ENCODE results near the gene CFAP97. TPM values are rescaled to one million over a fixed set of nuclear protein-coding genes. Genes with fewer than 3 reads are reported as not detected.
"Not testable (repeated sequence)": the region's sequence is repeated elsewhere in the genome, so short reads cannot be mapped to it uniquely, and the experiment has no call there.

CFAP97 gene
- total RNA-seq, 1 experiment from 2014 or later = 19.6 TPM

- DNase-seq (ENCODE audit: low read depth) = peak; percentile 3
Observed at GRCh38 chr4:185201977-185202962, 1.5 kb downstream of the CFAP97 start.

- DNase-seq (ENCODE audit: low read depth) = not testable (repeated sequence)
Observed at GRCh38 chr4:185198189-185198588, 5.6 kb downstream of the CFAP97 start.

DNA sequence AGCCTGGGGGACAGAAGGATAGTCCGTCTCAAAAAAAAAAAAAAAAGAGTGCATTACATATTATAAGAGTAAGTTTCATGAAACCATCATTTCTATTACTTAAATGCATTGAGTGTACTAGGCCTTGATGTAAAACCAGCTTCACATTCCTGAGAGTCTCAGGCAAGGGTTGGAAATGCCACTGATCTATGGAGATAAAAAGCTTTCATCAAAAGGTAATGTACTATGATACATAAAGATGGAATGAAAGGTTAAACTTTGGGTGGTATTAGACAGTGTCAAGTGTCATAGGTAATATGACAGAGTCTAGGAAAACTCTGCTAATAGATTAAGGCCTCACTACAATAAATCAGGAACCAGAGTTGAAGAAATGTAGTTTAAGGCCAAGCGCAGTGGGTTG lies 7.4 kb downstream of the CFAP97 start:
- no peak for DNase-seq (ENCODE audit: low read depth)

DNA sequence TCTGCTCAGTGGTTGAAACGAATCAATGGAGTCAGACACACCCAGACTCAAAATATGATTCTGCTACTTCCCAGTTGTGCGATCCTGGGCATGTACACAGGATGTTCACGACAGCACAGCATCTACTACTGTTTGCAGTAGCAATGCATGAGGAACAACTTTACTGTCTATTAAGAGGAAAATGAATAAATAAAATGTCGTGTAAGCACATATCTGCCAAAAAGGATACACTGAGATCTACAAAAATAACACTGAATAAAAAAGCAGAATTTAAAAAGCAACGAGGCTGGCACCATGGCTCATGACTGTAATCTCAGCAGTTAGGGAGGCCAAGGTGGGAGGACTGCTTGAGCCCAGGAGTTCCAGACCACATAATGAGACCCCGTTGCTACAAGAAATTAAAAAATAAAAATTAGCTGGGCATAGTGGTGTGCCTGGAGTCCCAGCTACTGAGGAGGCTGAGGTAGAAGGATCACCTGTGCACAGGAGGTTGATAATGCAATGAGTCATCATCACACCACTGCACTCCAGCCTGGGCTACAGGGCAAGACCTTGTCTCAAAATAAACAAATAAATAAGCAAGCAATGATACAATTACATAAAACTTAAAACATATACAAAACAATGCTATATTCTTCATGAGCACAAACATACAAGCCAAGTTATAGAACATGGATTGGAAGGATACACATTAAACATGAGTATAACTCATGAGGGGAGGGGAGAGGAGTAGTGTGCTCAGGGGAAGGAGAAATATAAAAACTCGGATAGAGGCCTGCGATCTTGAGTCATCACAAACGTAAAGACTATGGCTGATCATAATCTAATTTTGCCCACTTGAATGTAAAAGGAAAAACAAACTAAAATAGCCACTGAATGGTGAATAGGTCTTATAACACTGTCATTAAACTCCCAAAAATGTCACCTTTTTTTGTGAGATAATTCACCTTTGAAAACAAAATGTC lies 8.6 kb downstream of the CFAP97 start:
- DNase-seq (ENCODE audit: low read depth) = no peak

DNA sequence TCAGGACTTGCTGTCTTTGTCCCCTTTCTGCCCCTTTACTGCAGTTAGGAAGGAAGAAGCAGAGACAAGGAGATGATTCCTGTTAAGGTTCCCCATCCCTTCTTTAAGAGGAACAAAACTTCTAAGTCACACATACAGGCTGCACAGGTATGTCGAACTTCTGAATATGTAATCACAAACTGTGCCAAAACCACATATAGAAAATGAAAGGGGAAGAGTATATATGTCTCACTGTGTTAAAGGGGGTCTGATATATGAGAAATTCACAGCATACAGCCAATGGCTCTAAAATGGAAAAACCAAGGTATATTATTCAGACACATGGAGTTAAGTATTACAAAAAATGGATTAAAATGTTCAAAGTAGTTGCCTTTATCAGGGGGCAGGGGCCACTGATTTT lies 11.7 kb downstream of the CFAP97 start:
- DNase-seq (ENCODE audit: low read depth) = no peak

DNA sequence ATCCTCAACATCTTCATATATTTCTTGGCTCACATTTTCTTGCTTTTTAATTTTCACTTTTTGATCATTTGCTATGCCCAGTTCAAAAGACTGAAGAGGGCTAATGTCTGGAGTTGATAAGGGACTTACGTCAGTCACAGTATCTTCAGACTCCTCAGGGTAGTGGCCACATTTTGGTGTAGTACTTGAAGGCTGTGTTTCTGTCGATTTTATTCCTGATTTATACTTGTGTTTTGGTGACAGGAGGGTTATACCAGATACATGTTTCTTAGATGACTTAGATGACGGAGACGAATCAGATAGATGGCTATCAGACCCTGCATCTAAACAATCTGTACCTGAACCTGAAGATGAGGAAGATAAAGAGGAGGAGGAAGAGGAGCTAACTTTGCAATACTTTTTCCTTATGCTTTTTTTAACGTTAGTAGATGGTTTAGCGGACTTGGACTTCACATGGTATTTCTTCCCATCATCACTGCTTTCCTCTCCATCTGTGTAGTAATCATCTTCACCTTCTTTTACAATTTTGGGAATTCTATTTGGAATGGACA lies 13.4 kb downstream of the CFAP97 start:
- no peak for DNase-seq (ENCODE audit: low read depth)

DNA sequence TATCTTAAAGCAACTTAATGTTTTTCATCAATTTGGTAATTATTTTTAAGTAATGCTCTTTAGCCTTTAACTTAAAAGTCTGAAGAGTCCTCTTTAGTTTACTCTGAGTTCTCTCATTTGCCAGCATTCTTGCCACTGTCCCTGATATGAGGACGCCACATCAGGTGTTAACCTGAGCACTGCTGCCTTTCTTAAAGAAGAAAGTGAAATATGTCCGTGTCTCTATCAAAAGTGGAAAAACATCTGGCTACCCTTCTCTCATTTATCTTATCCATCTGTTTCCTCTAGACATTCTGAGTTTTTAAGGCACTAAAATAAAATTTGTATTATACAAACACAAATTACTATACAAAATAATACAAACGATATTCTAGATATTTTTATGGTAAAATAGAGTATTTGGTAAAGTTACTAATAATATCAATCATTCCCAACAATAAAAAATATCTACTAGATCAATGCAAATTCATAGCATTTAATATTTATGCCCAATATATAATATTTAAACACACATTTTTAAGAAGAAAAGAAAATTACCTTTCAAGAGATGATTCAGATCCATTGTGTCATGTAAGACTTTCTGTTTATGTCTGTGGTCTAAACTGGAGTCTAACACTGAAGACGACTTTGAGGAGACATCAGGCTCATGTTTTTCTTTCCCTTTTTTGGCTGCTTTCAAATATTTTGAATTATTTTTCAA lies 14.0 kb downstream of the CFAP97 start:
- no peak for DNase-seq (ENCODE audit: low read depth)

DNA sequence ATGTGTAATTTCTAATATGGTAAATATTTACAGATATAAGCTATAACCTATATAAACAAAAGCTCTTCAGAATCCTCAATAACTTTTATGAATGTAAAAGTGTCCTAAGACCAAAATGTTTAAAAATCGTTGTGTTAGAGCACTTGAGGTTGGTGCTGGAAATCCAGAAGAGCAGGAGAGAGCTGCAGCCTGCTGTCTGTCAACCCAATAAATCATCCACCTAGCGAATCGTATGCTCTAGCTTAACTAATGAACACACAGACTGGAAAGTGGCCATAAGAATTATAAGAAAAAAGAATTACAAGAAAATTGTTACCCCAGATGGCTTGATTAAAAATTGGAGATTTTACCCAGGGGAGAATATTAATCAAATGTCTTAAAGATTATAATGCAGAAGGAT lies 17.0 kb downstream of the CFAP97 start:
- no peak for DNase-seq (ENCODE audit: low read depth)

DNA sequence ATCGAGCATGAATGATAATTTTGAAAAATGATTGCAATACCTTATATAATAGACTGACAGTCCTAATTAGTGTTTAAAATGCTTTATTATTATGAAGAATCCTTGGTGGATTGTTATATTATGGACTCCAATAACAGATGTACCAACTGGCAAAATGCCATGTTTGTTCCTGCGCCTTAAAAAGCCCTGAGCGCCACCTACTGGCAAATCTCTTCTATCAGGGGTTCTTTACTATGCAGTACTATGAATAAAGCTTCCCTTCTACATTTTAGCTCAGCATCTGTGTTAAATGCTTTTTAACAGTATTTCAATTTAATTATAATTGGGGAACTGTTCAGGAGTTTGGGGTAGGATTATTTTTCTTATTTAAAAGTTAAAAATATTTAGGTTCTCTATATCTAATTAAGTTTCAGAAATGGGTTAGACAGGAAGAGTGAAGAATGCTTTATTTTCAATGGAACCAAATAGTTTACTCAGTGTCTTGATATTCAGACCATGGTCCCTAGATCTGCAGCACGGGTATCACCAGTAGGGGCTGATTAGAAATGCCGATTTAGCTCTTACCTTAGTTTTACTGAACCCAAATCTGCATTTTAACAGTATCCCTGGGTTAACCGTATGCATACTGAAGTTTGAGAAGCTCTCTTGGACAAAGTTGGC lies 20.0 kb downstream of the CFAP97 start:
- DNase-seq (ENCODE audit: low read depth) = peak; percentile 61

DNA sequence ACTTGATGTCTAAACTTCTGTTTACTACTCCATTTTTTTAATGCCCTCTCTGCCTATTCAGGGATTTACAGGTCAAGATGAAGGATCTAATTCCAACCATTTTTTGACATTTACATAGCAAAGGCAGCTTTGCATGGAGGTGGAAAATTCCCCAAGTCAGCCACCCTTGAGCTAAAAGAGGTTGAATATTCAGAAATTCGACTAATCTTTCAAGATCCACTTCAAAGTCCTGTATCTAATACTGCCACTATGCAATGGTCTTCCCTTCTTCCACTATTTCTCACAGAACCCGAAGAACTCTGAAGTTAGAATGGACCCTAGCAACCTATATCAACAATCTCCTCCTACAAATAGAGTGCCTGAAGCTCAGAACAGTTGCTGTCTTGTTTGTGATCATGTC lies 21.6 kb downstream of the CFAP97 start:
- no peak for DNase-seq (ENCODE audit: low read depth)

DNA sequence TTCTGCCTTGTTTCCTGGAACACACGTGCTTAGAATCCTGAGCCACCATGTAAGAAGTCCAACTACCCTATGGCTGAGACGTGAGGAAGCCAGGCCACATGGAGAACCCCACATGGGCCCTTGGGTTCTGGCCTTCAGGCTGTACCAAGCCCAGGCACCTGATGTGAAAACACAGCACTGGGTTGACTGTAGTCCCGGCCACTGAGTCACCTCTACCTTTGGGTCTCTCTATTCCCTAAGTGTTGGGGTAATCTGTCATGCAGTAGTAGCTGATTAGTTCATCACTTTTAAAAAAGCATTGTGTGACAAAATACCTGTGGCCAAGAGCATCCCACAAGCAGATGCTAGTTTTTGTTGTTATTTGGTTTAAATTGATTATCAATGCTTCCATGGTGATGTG lies 24.3 kb downstream of the CFAP97 start:
- no peak for DNase-seq (ENCODE audit: low read depth)

- DNase-seq (ENCODE audit: low read depth) = no peak
Observed at GRCh38 chr4:185171373-185172071, 32.3 kb downstream of the CFAP97 start.

DNA sequence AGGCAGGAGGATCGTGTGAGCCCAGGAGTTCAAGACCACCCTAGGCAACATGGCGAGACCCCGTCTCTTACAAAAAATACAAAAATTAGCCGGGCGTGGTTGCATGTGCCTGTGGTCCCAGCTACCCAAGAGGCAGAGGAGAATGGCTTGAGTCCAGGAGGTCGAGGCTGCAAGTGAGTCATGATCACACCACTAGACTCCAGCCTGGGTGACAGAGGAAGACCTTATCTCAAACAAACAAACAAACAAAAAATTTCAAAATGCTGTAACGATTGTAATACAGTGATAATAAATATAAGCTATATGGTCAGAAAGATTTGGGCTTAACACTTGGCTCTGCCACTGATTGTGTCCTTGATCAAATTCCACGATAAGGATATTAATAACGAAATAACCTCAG lies 36.6 kb downstream of the CFAP97 start:
- DNase-seq (ENCODE audit: low read depth) = no peak

GRCh38 chr4:185165605-185166063 lies 38.2 kb downstream of the CFAP97 start:
- DNase-seq (ENCODE audit: low read depth) = no peak

DNA sequence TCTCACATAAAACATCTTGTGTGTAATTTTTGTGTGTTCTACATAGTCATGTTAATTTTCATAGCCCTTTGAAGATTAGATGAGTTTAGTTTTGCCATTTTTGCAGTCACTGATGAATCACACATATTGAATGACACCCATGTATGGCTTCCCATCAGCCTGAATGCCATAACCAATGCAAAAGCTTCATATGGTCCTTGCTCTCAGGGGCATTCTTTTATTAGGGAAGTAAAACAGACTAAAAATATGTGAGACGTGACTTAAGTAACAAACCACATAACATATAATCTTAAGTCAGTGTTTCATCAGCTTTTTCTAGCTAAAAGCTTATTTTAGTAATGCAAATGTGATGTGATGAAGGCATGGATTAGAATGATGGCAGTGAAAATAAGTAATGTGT lies 52.5 kb downstream of the CFAP97 start:
- DNase-seq (ENCODE audit: low read depth) = no peak

DNA sequence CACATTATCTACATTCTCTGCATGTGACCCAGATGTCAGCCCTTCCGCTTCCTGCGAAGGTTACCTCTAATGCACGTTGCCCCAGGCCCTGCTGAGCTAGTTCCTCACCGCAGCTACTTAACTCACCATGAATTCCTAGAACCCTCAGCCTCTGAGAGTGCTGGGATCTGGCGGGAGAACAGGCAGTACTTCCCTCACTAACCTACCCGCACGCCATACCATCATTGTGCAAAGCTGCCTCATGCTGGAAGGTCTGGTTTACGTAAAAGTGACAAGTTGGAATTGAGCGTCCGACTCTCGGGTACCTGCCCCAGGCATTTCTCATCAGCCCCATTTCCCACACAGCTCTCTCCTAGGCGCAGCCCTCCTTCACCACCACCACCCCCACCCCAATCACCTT lies 54.4 kb downstream of the CFAP97 start:
- DNase-seq (ENCODE audit: low read depth) = no peak

GRCh38 chr4:185145572-185145971 lies 58.2 kb downstream of the CFAP97 start:
- DNase-seq (ENCODE audit: low read depth) = no peak

DNA sequence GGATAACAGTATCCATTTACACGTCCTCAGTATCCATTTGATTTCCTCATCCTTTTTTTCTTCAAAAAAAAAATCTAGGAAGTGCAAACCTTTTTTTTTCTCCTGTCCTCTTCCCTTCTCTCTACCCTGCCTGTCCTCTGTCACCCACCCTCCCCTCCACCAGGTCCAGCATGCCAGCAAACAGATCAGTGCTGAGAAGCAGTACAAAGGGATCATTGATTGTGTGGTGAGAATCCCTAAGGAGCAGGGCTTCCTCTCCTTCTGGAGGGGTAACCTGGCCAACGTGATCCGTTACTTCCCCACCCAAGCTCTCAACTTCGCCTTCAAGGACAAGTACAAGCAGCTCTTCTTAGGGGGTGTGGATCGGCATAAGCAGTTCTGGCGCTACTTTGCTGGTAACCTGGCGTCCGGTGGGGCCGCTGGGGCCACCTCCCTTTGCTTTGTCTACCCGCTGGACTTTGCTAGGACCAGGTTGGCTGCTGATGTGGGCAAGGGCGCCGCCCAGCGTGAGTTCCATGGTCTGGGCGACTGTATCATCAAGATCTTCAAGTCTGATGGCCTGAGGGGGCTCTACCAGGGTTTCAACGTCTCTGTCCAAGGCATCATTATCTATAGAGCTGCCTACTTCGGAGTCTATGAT lies 59.1 kb downstream of the CFAP97 start:
- no peak for DNase-seq (ENCODE audit: low read depth)

GRCh38 chr4:185143601-185143969 lies 60.2 kb downstream of the CFAP97 start:
- peak; percentile 12 for DNase-seq (ENCODE audit: low read depth)

All from Daoy (cell line).